Inferior parietal cortex (tissue), 1 donor: ENCODE measurements around the gene ACKR4.

ENCODE experiments used
- DNase-seq: peaks from one replicate; pipeline ENCODE4 v3.0.0-alpha.2; 2016; ENCODE audit errors: extremely low spot score

Gene ACKR4

DNA sequence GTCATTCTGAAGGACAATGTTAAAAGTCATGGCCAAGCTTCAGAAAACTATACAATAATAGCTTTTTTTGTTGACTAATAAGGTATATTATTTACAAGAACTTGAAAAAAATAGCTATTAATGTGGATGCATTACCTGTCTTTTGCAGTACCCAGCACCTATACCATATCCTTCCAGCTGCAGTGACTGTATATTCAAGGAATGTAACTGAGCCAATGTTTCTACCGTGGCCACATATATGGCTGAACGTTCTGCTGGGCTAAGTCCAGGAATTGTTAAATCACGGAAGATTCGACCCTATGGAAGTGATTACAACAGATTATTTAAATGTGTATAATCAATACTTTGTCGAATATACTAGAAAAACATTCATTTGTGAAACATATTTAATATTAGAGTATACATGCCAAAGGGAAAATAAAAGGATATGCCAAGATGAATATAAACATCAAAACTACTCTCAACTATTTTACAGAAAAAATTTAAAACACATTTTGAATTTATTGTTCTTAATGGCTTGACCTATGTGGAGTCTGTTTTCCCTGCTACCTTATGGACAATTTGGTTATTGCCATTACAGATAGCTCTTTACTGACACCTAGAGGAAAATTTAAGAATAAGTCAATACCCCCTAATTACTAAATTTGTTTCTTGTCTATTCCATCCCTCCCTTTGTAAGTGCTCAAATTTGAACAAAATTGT lies 44.9 kb downstream of the ACKR4 start:
- DNase-seq = peak; percentile 68

DNA sequence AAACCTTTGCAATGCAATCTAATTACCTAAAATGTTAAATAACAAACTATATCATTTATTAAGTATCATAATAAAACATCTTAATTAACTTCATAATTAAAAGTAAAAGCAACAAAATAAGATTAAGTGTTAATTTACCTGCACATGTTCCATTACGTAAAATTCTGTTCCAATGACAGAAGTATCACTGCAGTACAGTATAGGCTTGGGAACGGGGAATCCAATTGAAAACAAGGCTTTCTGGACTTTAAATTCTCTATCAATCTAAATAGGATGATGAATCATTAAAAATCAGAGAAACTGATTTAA lies 45.4 kb downstream of the ACKR4 start:
- DNase-seq = no peak

DNA sequence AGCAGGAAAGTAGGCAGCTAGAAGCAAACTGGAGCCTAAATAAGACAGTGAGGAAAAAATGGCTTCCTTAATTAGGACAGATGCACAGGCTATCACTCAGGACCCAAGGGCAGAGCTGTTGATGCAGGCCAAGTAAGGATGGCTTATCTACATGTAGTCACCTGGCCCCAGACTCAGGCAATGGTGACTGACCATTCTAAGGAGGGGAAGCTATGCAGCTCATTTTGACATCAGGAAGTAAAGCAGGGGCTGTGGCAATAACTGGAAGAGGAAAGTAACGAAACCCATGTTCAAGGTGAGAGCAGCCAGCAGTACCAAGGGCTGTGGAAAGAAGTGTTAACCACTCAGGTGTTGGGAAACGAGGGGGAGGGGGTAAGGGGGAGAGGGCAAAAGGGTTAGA lies 46.3 kb downstream of the ACKR4 start:
- no peak for DNase-seq

DNA sequence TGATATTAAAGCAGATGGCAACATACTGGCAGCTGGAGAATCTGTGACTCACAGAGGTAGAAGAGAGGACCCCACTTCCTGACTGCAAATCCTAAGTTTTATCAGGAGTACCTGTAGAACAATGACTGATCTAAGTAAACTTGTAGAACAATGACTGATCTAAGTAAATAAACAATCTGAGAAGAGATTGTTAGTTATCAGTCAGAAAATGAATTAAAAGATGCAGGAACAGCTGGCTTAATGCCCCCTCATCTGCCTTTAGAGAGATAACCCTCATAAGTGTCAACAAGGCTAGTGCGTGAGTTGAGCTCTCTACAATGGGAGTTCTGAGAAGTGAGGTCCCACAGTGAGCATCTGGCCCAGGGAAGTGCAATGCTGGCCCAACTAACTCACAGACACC lies 48.0 kb downstream of the ACKR4 start:
- DNase-seq = no peak

DNA sequence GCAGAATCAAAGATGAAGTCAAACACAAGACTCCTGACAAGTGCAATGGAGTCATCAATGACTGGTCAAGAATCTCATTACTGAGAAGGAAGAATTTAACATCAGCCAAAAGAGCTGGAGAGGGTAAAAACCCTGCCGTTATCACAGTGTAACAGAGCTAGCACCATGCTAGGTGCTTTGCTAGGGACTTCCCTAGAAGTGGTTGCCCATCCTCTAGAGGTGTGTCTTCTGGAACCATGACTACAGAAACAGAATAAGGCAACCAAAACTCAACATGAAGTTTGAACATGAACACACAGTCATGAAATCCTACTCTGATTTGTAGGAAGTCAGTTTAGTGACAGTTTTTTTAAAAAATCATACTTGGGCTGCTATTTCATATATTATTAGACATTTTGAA lies 53.1 kb downstream of the ACKR4 start:
- DNase-seq = no peak
